SKM-1 (cell line): ENCODE measurements around the gene TM4SF20.
"Not testable (repeated sequence)": the region's sequence is repeated elsewhere in the genome, so short reads cannot be mapped to it uniquely, and the experiment has no call there.

Experiments used
- DNase-seq: peaks from one replicate; lab custom pipeline; 2025; ENCODE audit not compliant: unreplicated experiment; lab: John Stamatoyannopoulos, UW

The TM4SF20 gene

DNA sequence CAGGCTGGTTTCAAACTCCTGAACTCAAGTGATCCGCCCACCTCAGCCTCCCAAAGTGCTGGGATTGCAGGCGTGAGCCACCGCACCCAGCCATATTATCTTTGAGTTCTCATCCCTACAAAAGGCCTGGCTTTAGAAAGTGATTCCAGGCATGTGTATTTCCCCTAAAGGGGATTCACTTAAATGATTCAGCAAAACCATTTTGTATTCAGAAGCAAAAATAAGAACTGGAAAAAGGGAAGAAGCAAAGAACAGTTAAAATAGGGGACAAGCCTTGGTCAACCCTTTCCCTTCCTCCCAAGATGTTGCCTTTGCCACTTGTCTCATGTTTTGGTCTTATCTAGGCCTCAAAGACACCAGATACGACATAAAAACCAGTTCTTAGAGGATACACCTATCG, 10.5 kb downstream of the TM4SF20 start:
- DNase-seq = no peak

DNA sequence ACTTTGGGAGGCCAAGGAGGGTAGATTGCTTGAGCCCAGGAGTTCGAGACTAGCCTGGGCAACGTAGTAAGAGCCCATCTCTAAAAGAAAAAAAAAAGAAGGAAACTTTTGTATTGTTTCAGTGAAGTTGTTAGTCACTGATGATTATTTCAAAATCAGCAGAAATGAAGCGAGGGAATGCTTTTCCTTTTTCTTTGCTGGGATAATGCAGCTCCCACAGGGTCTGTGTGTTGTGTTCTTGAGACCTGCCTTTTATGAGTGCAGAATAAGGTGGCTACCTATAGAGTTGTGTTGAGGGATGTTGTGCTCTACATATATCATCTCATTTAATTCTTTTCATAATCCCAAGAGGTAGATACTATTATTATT, 11.7 kb downstream of the TM4SF20 start:
- no peak for DNase-seq

DNA sequence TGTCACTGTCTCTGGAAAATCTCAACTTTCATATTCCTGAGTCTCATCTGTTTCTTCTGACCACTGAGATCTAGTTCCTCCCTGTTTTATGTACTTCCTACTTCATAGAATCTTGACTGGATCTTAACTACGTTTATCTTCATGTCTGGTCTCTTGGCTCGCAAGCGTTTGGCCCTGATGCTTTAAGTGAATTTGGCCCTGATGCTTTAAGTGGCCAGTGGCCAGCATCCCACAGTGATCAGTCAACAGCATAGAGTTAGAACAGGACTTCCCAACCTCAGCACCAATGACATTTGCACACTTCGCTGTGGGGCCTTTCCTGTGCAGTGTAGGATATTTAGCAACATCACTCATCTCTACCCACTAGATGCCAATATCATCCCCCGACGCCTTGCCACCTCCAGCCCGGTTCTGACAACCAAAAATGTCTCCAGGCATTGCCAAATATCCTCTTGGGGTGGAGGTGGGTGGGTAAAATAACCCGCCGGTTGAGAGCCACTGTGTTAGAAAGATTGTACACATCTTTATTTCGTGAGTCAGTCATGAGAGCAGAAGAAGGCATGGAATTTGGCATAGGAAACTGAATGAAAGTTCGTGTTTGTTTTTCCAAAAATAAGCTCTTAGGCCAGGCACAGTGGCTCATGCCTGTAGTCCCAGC, 12.2 kb downstream of the TM4SF20 start:
- no peak for DNase-seq

DNA sequence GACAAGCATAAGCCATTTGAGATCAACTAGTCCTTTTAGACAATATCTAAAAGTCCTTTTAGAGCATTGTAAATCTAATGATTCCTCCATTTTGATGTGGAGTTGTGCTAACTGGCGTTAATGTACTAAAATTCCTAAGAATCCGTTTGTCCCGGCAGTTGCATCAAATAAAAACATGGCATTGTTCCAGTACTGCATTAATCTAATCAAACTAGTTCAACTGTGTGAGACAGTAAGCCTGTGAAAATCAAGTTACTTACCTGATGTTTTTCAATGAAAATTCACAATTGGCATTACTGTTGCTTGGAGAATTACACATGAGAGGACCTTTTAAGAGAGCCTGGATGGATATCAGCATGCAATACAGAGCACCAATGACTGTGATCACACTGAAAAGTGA, 13.3 kb downstream of the TM4SF20 start:
- no peak for DNase-seq

DNA sequence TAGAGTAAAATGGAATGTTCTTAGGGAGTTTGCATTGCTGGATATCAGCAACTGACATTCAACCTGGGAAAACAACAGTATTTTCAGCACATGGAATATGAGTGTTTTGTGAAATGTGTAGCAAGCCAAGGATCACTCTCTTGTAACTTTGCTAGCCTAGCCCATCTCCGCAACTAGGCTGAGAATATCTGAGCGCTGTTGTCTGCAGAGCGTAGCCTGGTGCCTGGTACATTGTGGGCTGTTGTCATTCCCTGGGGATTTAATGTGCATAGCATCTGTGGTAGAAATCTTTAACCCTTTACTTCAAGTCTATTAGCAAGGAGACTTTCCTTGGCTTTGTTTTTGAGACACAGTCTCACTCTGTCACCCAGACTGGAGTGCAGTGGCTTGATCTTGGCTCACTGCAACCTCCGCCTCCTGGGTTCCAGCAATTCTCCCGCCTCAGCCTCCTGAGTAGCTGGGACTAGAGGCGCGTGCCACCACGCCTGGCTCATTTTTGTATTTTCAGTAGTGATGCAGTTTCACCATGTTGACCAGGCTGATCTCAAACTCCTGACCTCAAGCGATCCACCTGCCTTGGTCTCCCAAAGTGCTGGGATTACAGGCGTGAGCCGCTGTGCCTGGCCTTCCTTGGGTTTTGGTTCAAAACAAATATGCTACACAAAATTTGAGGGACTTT, 14.4 kb downstream of the TM4SF20 start:
- not testable (repeated sequence) for DNase-seq

DNA sequence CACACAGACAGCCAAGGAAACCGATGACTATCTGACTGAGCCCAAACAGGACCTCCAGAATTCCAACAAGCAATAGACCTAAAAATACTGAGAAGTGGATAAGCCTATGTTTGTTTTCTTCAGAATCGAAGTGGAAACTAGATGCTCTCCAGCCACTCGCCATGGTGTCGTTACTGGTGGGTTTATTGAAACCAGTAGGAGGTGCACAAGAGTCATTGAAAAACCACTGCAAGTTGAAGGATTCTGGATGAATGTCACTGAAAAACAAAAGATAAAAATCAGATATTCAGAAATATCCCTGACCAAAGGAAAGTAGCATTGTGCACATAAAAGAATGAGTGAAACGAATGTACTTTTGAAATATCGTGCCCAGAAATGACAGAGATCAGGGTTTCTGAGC, 15.3 kb downstream of the TM4SF20 start:
- no peak for DNase-seq

DNA sequence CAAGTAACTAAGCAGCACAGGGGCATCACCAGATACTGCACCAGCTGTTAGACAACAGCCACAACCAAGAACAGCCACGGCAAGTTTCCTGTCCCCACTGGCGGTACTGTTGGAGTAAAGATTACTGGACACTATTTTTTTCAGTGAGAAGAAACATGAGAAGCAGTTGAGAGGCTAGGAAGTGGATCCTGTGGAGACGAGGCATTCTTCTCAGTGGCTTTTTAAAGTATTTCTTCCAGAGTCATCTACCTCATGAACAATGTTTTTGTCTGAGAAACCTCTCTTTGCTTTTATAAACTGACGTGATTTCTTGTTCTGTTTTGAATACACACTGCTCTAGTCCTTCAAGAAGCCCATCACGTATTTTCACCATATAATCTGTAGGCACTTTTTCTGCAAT, 18.8 kb downstream of the TM4SF20 start:
- no peak for DNase-seq

DNA sequence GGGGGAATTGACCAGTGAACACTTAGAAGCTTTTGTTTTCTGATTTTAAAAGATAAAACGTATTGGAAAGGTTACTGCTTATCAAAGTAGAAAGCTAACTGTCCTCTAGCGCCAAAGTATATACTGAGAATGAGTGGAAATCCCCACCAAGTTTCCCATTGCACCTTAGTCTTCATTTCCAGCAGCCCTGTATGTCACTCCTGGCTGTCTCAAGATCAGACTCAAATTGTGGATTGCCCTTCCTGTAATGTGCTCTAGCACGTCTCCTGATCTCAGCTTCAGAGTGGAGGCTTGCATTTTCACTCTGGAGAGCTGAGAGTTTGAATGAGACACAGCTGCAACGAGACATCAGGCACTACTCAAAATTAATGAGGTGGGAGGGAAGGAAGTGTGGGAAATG, 27.5 kb downstream of the TM4SF20 start:
- DNase-seq = no peak

DNA sequence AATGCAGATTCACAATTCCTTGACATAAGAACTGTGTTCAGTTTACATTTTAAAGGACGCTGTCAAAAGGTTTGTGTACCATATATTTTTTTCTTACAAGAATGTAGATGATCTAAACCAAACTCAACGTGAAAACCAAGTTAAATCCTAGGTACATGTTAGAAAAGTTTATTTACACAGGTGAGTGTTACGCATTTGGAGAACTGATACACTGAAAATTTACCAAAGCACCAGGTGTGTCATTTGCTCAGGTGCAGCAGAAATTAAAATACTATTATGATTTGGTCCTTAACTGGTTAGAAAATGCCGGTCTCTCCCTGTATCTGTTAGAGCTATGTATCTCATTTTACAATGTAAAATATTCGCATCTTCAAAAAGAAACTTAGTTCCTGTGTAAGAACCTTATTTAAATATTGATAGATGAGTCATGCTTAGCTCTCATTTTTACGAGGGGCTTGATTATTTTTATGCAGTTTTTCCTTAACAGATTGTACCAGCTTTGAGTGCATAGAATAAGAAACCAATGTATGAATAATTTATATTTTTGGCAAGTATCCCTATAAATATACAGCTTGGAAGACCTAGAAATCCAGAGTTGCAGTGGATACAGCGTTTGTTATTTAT, 29.0 kb downstream of the TM4SF20 start:
- DNase-seq = no peak

DNA sequence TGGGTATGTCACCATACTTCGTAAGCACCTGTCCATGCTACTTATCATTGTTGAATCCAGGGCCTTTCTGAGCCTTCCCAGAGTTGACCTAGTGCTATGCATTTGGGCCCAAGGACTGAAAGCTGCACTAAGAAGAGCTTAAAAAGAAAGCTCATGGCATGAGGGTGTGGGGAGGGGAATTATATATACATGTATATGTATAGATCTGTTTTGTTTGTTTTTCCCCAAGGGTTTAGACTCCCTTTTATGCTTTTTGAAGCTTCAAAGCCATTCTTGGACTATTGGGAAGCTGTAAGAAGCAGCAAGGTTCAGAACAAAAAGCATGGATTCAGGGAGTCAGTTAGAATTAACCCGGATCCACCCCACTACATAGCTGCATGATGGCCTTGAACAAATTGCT, 30.8 kb downstream of the TM4SF20 start:
- no peak for DNase-seq

DNA sequence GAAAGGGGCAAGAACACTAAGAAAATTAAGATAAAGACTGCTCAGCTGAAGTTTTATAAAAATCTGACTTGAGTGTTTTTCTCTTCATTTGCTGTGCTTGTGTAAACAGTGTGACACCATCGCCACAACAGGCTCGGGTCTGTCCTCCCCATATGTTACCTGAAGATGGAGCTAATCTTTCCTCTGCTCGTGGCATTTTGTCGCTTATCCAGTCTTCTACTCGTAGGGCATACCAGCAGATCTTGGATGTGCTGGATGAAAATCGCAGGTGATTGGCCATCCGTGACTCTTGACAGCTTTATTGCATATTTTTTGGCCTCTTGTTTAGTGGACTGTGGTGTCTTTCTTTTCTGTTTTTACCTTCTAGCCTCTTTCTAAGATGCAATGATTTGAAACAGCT, 32.0 kb downstream of the TM4SF20 start:
- no peak for DNase-seq

DNA sequence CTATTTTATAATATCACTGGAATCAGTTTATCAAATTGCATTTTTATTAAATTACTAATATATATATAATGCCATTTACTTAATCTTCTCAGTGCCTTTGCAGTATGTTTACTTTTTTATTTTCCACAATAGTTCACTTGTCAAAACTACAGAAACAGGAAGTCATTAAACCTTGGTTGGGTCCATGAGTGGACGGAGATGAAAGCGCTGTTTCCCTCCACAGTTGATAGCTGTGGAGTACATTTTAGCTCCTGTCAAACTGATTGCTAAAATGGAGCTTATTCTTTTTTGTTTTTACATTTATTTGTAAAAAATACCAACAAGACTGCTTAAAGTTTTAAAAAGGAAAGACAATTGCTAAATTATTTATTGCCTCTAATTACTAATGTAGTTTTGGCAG, 34.9 kb downstream of the TM4SF20 start:
- no peak for DNase-seq

DNA sequence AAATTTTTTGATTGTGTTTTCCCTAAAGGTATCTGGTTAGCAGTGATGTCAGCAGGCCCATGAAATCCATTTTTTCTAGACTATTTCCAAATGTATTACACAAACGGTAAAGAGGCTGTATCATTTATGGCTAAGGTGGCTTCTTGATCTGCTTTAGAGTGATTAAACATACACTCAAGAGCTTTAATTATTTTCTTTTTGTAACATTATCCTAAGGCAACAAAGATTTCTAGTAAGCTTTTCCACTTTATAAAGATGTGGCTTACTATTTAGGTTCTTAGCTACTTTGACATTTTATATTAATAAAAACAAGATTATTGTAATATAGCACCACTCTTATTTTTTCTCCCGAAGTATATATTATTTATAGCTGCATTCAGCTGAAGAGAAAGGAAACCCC, 37.6 kb downstream of the TM4SF20 start:
- DNase-seq = no peak

DNA sequence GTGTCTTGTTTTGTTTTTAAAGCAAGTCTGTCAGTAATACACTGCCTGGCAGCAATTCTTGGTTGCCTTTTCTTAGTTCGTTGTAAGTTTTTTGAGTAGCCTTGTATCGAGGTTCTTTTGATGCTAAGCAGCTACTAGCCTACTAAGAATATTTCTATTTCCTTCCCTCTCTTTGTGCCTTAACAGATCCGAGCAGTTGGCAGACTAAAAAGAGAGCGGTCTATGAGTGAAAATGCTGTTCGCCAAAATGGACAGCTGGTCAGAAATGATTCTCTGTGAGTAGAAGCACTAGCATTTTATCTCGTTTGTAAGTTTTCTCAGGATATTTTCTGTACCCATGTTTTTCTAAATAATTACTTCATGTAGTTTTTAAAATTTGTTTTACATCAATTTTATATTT, 39.0 kb downstream of the TM4SF20 start:
- DNase-seq = no peak

DNA sequence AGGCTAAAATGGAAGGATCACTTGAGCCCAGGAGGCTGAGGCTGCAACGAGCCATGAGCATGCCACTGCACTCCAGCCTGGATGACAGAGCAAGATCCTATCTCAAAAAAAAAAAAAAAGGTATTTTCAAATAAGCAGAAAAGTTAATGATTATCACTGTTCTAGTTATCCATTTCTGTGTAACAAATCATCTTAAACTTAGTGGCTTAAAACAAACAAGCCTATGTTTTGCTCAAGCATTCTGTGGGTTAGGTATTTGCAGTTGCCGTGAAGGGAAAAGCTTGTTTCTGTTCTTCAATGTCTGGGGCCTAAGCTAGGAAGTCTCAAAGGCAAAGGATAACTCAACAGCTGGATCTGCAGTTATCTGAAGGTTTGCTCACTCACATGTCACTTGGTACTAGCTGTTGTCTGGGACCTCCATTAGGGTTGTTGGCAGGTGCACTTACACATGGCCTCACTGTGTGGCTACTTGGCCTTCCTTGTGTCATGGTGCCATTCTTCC, 40.0 kb downstream of the TM4SF20 start:
- no peak for DNase-seq

DNA sequence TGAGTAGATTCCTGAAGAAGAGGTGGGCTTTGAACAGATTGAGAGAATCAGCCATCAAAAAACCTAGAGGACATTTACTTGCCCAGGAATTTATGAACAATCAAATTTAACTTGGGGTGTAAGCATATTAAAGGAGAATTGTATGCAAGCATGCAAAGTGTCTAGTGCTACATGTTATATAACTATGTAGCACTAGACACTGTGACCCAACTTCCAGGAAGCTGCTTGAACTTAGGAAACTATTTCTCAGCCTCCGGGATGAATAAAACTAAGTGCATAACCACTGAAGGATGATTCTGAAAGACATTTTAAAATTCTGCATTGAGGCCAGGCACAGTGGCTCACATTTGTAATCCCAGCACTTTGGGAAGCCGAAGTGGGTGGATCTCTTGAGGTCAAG, 41.7 kb downstream of the TM4SF20 start:
- DNase-seq = no peak

DNA sequence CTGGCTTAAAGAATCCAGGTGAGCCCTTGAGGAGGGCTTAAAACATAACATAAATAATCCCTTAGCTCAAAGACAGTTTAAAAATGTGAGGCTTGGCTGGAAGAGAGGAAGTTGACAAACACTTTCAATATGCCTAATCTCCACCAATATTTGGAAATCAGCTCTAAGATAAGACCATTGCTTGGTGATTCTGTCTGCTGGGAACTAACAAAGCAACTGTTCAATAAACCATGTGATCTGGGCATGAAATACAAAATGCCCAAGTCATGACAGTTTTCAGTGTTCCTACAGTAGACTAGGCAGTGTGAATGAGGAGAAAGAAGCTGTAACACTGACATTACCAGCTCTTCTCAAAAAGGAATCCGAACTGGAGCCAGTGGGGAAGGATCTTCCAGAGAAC, 43.4 kb downstream of the TM4SF20 start:
- no peak for DNase-seq

DNA sequence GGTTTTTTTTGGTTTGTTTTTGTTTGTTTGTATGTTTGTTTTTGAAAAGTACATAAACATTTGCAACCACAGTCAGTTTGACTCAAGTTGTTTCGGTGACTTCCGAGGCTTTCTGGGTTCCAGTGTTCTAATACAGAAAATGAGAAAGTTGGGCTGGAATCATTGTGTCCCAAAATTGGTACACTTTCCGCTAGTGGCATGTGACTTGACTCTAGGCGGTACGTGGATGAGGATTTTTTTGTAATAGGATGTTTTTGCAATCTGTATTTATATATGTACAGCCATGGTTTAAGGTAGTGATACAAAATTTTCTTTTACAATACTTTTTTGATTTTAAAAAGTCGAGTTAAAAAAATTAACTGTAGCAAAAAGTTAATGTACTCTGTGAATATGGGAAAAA, 52.3 kb downstream of the TM4SF20 start:
- no peak for DNase-seq

DNA sequence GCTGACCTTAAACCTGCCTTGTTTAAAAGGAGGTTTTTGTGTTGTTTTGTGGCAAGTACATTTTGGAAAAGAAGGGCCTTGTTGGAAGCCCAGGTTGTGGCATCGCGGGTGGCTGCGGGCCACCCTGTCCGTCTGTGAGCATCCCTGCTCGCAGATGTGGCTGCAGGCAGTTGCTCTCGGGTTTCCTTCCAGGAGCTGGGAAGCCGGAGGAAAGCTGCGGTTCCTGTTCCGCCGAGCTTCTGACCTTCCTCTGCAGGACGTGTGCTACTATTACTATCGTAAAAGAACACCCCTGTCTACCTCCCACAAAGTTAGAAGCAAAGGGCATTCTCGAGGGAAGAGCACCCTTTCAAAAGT, 53.3 kb downstream of the TM4SF20 start:
- no peak for DNase-seq

DNA sequence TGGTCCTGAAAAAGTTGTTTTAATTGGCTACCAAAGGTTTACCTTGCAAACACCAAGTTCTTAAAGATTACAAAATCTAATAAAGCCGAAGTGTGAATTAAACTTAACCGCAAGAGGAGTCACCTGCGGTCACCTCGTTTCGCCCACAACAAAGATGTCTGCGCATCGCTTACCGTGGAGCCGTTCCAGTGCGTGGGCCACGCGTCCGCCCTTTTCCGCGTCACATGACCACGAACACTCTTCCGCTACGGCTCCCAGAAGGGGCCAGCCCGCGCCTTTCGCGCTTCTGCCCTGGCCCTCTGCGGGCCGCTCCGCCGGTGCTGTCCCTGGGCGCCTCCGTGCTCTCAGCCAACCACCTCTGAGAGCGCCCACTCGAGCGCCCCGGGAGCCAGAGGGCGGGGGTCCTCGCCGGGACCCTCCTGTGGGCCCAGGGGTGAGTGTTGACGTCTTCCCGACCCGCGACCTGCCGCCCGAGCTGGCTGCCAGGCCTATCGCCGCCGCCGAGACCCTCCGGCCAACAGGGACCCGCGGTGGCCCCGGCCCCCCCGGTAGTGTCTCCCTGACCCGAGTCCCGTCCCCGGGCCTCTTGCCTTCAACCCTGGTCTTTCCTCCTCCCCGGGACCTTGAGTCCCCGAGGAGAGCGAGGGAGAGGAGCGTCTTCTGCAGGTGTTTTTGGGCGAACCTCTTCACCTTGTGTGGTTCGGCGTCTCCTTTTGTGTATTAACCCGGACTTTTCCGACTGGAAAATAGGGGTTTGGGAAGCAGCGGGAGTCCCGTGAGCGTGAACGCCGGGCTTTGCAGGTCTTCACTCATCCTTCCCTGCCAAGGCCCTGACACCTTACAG, 53.9 kb downstream of the TM4SF20 start, which contains the start of gene MFF:
TSS of gene MFF (plus strand) at position 257 of the 844 bp plus-strand sequence. CDS start 5,415 bp downstream, outside the sequence.
- peak; percentile 84 for DNase-seq

DNA sequence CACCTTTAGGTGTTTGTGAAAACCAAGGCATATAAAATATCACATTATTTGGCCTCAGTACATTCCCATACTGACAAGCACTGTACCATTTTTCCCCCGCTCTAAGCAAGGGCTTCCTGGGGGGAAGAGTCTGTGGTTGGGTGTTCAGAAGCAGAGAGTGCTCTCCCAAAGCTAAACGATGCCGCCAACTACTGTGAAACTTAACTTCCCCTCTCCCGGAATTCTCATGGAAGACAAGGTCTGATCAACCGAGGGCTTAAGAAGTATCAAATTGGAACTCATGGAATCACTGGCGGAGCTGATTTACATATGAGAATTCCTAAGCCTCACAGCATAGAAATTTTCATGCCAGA, 54.5 kb downstream of the TM4SF20 start:
- no peak for DNase-seq

DNA sequence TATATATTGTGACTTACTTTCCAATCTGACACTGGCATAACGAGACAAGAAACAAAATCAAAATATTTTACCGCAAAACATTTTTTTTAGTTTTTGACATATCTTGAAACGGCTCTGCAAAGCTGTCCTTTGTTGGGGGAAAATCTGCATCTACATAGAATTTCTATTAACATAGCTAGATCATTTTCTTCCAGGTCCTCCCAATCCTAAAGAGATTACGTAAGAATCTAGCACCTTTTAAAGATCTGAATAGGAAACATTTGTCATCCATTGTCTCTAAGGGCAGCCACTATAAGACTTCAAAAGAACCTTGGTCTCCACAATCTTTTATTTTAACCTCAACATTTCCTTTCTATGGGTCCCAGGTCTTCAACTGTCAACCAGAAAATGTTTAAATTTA, 55.3 kb downstream of the TM4SF20 start:
- no peak for DNase-seq
